GM18867 (cell line): ENCODE results near the gene NT5C1A.

Source experiments
- ATAC-seq: cut with Tn5 transposase; IDR thresholded peaks from one replicate; pipeline ENCODE4 v1.9.1; 2021; ENCODE audit warnings: mild to moderate bottlenecking, moderate library complexity; ENCODE audit not compliant: unreplicated experiment

Gene NT5C1A

GRCh38 chr1:39663559-39663958 is 8.3 kb downstream of the NT5C1A start:
- ATAC-seq: no peak

GRCh38 chr1:39662861-39663260 is 9.0 kb downstream of the NT5C1A start:
- no peak for ATAC-seq

GRCh38 chr1:39659538-39659937 is 12.4 kb downstream of the NT5C1A start:
- ATAC-seq: no peak

DNA sequence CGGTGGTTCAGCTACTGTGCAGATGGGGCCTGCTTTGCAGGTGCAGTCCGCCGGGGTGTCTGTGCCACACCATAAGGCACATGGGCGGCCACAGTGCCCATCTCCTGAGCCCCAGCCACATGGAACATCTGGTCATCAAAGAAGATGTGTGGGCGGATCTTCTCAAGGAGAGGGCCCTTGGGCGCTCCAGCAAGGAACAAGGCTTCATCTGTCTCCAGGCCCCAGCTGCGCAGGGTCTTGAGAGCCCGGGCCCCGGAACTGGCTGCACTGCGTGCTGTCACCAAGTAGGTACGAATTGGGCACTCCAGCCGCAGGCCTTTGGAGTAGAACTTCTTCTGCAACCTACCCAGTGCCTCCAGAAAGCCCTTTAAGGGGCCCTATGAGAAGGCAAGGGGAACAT is 12.8 kb downstream of the NT5C1A start:
- no peak for ATAC-seq

- ATAC-seq: no peak
Measured at GRCh38 chr1:39657923-39658485, 13.9 kb downstream of the NT5C1A start.

DNA sequence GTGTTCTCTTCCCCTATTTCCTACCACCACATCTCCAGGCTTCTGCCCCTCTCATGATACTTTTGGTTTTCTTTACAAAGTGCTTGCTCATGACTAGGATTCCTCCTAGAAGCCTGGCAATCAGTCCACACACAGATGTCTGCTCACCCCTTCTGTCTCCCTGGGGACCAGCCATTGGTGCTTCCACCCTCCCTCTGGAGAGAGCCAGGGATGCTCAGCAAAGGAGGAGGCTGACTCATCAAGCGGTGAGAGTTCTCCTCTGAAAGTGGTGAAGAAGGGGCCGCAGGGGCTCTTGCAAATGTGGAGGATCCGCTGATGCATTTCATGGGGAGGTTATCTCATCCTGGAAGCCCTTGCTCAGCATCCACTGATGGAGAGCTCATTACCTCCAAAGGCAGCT is 14.5 kb downstream of the NT5C1A start:
- no peak for ATAC-seq

DNA sequence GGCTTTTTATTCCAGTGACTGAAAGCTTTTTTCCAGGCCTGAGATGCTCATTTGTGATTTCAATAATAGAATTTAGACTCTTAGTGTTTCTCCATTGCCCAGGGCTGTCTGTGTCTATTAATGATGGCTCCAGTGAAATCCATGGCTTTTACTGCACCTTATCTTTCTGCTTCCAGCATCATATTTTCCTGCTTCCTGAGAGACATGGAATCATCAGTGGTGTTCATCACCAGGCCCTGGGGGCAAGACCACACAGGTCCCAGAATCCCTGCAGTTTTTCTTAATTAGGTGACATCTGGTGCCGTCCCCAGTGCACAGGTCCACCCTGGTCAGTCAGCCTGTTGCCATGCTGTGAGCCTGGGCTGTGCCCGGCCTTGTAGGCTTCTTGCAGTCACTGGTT is 15.5 kb downstream of the NT5C1A start:
- ATAC-seq: no peak

- ATAC-seq: no peak
Measured at GRCh38 chr1:39655578-39656268, 16.2 kb downstream of the NT5C1A start.

DNA sequence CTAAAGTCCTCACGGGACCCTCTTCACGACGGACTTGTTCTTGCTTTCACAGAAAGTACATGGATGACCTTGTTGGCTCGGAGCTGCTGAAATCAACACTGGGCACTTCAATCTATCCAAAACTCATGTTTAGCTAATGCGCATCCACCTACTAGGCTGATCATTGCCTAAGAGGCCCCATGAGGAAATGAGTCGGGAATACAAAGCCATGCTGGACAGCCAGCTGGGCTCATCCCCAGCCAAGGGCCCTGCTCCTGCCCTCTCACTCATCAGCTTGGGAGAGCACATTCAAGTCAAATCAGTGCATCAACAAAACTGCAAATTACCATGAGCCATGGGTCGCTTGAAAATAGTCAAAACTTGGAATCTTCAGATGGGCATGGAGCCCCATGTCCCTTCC is 17.6 kb downstream of the NT5C1A start:
- no peak for ATAC-seq

- no peak for ATAC-seq
Measured at GRCh38 chr1:39653546-39654031, 18.3 kb downstream of the NT5C1A start.

DNA sequence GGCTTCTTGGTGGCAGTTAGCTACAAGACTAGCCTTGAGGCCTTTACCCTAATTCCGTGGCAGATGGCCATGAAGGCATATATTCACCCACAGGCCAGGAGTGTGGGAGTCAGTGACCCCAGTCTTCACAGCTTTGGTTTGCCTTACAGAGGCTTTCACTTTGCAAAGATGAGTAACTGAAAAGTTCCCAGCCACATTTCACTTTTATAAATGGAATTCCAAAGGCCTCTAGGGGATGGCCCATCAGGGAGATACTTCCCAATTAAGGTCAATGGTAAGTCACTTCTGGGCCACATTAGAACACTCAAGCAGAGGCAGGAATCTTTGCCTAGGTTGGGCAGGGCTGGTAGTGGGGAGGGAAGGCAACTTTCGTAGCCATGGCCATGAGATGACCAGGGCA is 19.4 kb downstream of the NT5C1A start:
- no peak for ATAC-seq

- no peak for ATAC-seq
Measured at GRCh38 chr1:39652105-39652504, 19.8 kb downstream of the NT5C1A start.

- ATAC-seq: no peak
Measured at GRCh38 chr1:39650431-39650830, 21.5 kb downstream of the NT5C1A start.

DNA sequence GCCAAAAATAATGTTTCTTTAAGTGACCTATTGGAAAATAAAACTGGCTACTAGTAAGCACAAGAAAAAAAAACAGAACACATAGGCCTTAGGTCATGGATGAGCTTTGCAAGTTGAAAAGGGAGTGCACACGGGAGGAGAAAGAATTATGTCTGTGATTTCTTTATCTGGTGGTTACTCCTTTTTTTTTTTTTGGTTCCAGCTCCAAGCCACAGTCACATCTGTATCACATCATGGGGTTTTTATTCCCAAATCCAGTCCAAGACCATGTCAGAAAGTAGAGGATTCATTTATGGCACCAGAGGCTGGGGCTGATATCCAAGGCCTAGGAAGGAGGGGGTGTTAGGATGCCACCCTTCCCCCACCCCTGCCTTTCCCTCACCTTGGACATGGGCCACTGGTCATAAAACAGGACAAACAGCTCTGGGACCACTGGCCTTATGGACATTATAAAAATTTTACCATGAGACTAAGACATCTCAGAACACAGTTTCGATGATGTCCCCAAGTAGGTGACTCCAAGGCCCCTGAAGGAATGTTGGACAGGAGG is 22.2 kb downstream of the NT5C1A start:
- ATAC-seq: no peak

DNA sequence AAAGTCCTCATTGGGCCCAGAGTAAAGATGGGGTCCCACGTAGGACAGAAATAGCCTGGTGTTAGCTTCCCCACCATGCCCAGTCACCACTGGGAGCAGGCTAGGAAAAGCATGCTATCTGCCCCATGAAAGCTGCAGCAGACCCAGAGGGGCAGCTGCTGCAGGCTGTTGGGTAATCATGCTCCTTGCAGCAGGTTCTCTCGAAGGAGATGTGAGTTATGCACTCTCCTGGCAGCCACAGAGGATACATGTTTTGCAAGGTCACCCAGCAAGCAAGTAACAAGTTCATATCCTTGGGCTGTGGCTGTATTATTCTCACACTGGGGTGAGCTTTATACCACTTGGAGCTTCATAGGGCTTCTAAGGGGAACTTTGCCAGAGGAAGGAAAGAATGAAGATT is 23.4 kb downstream of the NT5C1A start:
- ATAC-seq: no peak

DNA sequence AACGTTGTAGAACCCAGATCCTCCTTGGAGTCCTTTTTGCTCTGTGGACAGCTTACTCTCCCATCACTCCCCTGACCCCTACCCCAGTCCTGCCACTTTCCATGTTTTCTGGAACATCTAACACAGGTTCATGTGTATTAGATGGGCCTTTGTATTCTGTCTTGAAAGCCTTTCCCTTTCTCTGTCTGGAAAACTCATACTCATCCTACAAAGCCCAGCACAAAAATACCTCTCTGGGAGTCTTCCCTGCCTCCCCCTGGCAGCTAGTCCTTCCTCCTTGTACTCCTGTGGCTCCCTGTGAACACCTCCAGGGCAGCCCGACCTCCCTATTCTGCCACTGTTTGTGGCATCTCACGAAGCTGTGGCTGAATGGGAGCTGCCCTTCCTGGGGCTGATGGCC is 24.7 kb downstream of the NT5C1A start:
- no peak for ATAC-seq

GRCh38 chr1:39646232-39647081 is 25.4 kb downstream of the NT5C1A start:
- no peak for ATAC-seq

DNA sequence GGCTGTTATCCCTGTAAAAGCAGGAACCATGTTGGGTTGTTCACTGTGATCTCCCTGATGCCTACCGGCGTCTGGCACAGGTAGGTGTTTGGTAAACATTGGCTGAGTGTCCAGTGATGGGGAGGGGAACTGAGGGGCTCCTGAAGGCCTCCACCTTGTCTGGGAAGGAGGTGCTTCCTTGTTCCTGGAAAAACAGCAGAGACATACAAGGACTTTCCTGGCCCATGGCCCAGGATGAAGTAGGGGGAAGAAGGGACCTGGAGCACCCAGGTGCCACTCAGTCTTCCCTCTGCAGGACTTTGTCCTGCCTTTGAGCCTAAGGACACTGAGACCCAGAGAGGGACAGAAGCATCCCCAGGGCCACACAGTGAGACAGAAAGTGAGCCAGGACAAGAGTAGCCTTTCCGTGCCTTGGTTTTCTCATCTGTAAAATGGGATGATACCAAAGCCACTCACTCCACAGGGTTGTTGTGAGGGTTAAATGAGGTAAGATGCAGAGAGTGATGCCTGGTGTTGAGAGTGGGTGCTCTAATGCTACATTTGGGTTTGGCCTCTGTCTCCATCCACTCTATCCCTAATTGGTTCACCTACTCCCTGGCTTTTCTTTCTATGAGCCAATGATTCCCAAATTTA is 26.4 kb downstream of the NT5C1A start:
- ATAC-seq: no peak

GRCh38 chr1:39643705-39644104 is 28.2 kb downstream of the NT5C1A start:
- ATAC-seq: no peak

GRCh38 chr1:39642796-39643195 is 29.1 kb downstream of the NT5C1A start:
- ATAC-seq: no peak

GRCh38 chr1:39640861-39641260 is 31.0 kb downstream of the NT5C1A start:
- no peak for ATAC-seq
